OCI-LY3 (cell line): ENCODE data around the gene HAPLN3.

Experiments
- CTCF ChIP-seq: fragments of 200-600, 300-600 bp; sonication (generic); IDR thresholded peaks from 2 replicates; pipeline ENCODE4 v1.5.1; 2014; ENCODE audit warnings: antibody characterized with exemption, low read length, low read depth
- EZH2phosphoT487 ChIP-seq: fragments of 200-600 bp; shearing (Covaris generic); IDR thresholded peaks from 2 replicates; pipeline ENCODE4 v1.6.1; 2018; ENCODE audit warnings: antibody characterized with exemption, mixed run types, low read depth

- TF ChIP-seq EZH2phosphoT487: no peak
- TF ChIP-seq CTCF: no peak
Observed at GRCh38 chr15:88864861-88865497, 30.4 kb downstream of the HAPLN3 start.
